Duodenal mucosa (tissue), 2 donors: ENCODE measurements around the gene TPPP3.
"Not testable (repeated sequence)": the region's sequence is repeated elsewhere in the genome, so short reads cannot be mapped to it uniquely, and the experiment has no call there.

ENCODE experiments used
- H3K27ac ChIP-seq: one replicate; pipeline ENCODE4 v1.7.0; 2013; ENCODE audit warnings: low read depth, low read length
- H3K27me3 ChIP-seq, 2 donors: one replicate each; pipeline ENCODE4 v1.7.0; 2013; ENCODE audit warnings: low read length in 2 of 2, control low read depth in 1 of 2; ENCODE audit not compliant: insufficient read depth in 2 of 2, control insufficient read depth in 1 of 2
- H3K36me3 ChIP-seq, 2 donors: one replicate each; pipeline ENCODE4 v1.7.0; 2013; ENCODE audit warnings: low read length in 2 of 2, control low read depth in 1 of 2; ENCODE audit not compliant: insufficient read depth in 2 of 2, control insufficient read depth in 1 of 2
- H3K4me1 ChIP-seq, 2 donors: one replicate each; pipeline ENCODE4 v1.7.0; 2013; ENCODE audit warnings: low read length in 2 of 2, control low read depth in 1 of 2; ENCODE audit not compliant: insufficient read depth in 2 of 2, control insufficient read depth in 1 of 2
- H3K4me3 ChIP-seq, 2 donors: one replicate each; pipeline ENCODE4 v1.7.0; 2013; ENCODE audit warnings: low read length in 2 of 2, low read depth in 1 of 2
- H3K9ac ChIP-seq, 2 donors: one replicate each; pipeline ENCODE4 v1.7.0; 2013; ENCODE audit warnings: low read length in 2 of 2, low read depth in 1 of 2
- H3K9me3 ChIP-seq, 2 donors: one replicate each; pipeline ENCODE4 v1.7.0; 2013; ENCODE audit warnings: low read length in 2 of 2, control low read depth in 1 of 2; ENCODE audit not compliant: control insufficient read depth in 1 of 2

The TPPP3 gene

DNA sequence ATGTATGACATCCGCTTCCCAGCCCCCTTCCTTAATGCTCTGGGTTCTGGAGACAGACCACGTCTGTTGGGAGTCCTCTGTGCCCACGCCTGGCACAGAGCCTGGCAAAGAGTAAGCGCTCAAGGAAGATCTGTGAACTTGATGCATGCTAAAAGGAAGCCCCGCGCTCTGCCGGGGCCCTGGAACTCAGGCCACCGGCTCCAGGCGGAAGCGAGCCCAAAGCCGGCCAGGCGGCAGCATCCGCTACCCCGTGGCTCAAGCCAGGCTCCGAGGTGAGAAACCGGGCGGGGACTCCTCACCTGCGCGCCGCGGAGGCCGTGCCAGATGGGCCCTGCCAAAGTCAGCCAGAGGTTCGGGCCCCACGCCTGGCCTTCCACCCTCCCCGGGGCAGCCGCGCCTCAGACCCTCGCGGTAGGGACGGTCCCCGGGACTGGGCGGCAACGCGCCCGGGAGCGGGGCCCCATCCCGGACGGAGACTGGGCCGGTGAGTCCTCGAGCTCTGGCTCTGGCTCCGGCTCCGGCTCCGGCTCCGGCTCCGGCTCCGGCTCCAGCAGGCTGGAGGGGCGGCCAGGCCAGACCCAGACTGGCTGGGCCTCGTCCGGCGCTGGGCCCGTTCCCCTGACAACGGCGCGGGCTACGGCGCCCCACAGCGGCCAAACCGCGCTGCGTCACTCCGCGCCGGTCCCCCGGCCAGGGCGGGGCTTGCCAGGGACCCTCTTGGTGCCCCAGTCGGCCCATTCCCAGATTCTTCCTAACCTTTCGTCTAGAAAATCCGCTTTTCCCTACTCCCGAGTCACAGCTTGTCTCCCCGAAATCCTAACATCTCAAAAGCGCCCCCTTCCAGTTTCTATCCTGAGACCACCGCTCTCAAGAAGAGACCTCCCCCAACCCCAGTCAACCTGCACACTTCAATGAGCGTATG, 22.8 kb upstream of the TPPP3 start, which contains the start of gene ZDHHC1:
ZDHHC1 (minus strand) TSS at position 606 of the 922 bp plus-strand sequence. CDS start 8,702 bp downstream, outside the sequence.
- Histone ChIP-seq H3K27ac (peak within 1 kb of the TSS; percentile 56), H3K9me3 (no peaks in the 10 kb centered on the region), H3K27me3 (no peaks in the 10 kb centered on the region), H3K4me1 (peaks cover 6 to 12% of the 10 kb centered on the region in 2 donors), H3K4me3 (peak within 1 kb of the TSS; percentile 73 to 76), H3K36me3 (no peaks in the 10 kb centered on the region), H3K9ac (peak within 1 kb of the TSS; percentile 64 to 66)

- H3K36me3 ChIP-seq, H3K9me3 ChIP-seq, H3K27ac ChIP-seq, H3K27me3 ChIP-seq: not testable (repeated sequence)
- Histone ChIP-seq H3K9ac (peak overlapping the region in 1 of 2 donors; percentile 66), H3K4me3 (peak overlapping the region; percentile 73 to 76), H3K4me1 (peaks cover 6 to 12% of the 10 kb centered on the region in 2 donors)
Observed at GRCh38 chr16:67415421-67415820, 22.1 kb upstream of the TPPP3 start.

DNA sequence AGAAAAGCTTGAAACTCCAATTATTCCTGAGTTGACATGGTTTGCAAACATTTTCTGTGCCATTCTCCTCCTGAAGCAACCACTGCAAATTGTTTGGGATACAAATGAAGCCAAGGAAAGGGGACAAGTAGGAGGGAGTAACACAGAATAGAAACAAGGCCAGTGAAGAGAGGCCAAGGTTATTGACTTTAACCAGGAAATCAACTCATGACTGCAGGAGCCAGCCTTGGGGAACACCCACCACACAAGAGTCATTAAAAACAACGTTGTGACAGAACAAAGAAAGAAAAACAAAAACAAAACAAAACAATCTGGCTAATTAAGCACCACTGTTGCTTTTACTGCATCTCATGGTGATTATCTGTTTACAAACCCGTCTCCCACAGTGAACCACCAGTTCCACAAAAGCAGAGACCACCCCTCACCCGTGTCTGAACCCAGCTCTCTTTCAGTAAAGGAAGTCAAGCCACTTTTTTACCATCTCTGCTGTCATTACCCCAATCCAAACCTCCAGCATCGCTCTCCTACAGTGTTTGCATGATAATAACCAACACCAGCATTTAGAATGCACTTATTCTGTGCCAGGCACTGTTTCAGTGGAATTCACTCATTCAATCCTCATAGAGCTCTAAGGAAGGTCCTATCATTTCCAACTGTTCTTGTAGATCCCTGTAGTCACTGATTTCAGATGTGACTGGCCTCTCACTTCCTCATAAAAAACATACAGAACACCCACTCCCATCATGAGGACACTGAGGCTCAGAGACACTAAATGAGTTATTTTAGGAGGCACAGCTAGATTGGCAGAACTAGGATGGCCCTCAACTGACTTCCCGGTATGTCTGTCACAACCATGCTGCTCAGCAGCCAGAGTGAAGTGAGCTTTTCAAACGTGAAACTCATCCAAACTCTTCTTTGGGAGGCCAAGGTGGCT, 20.9 kb upstream of the TPPP3 start:
- no peaks in the 10 kb centered on the region for H3K36me3 ChIP-seq
- H3K27ac ChIP-seq, result no peak overlapping the region
- no peak overlapping the region for H3K9ac ChIP-seq
- peaks cover 6 to 12% of the 10 kb centered on the region in 2 donors for H3K4me1 ChIP-seq
- no peak overlapping the region for H3K4me3 ChIP-seq
- H3K27me3 ChIP-seq, result no peaks in the 10 kb centered on the region
- H3K9me3 ChIP-seq, result no peaks in the 10 kb centered on the region

GRCh38 chr16:67412294-67412693, 19.0 kb upstream of the TPPP3 start:
- no peak overlapping the region for H3K4me3 ChIP-seq
- peaks cover 6 to 12% of the 10 kb centered on the region in 2 donors for H3K4me1 ChIP-seq
- no peaks in the 10 kb centered on the region for H3K27me3 ChIP-seq
- H3K9ac ChIP-seq, result no peak overlapping the region
- H3K36me3 ChIP-seq, result no peaks in the 10 kb centered on the region
- no peak overlapping the region for H3K27ac ChIP-seq
- H3K9me3 ChIP-seq, result no peaks in the 10 kb centered on the region

DNA sequence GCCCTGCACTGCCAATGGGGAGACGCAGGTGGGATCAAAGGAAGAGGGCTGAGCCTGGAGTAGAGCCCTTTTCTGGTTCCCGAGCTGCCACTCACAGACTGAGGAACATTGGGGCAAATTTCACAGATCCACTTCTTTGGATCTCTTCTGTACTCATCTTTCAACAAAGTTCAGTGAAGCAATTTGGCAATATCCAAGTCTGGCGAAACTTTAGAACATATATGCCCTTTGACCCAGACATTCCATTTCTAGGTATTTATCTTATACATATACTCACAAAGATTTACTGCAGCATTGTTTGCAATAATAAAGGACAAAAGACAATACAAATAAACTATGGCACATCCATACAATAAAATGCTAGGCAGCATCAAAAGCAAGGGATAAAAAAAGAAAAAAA, 18.0 kb upstream of the TPPP3 start:
- H3K9ac ChIP-seq, result no peak overlapping the region
- peaks cover 5 to 6% of the 10 kb centered on the region in 2 donors for H3K4me1 ChIP-seq
- H3K9me3 ChIP-seq, result no peaks in the 10 kb centered on the region
- no peak overlapping the region for H3K4me3 ChIP-seq
- no peaks in the 10 kb centered on the region for H3K36me3 ChIP-seq
- no peaks in the 10 kb centered on the region for H3K27me3 ChIP-seq
- H3K27ac ChIP-seq, result no peak overlapping the region

DNA sequence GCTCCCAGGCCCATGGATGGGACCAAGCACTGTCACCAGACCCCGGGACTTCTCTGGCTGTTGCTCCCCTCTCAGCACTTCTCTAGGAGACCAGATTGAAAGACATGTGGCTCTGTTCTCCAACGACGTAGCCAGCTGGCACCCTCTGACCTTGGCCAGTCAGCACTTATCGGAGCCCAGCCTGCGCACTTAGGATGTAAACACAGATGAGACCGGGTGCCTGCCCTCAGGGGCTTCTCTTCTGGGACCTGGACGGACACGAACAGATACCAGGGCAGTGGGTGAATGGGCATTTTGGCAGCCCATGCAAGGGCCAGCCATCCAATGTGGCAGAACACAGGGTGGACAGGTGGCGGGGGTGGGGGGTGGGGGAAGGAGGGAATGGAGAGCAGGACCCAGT, 16.3 kb upstream of the TPPP3 start:
- Histone ChIP-seq H3K9me3 (no peaks in the 10 kb centered on the region), H3K9ac (no peak overlapping the region), H3K4me3 (no peak overlapping the region), H3K27me3 (no peaks in the 10 kb centered on the region), H3K4me1 (peaks cover 6 to 12% of the 10 kb centered on the region in 2 donors), H3K36me3 (no peaks in the 10 kb centered on the region), H3K27ac (no peak overlapping the region)

DNA sequence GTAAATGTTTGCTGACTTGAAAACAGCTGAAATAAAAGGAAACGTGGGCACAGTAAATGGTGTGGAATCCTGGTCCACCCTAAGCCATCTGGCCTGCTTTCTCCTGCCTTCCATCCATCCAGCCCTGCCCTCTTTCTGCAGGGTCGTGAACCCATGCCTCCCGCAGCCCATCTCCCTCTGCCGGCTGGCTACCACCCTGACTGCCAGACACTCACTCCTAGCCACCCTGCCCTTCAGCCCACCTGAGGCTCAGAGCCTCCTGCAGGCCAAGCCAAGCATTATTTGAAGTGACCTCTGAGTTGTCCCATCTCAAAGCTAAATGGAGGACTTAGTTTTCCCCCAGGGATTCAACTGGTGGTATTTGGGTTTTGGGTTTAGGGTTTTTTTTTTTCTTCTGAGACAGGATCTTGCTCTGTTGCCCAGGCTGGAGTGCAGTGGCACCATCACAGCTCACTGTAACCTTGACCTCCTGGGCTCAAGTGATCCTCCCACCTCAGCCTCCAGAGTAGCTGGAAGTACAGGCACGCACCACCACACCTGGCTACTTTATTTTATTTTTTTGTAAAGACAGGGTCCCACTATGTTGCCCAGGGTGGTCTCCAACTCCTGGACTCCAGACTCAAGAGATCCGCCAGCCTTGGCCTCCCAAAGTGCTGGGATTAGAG, 14.6 kb upstream of the TPPP3 start:
- H3K9ac ChIP-seq, result no peak overlapping the region
- no peak overlapping the region for H3K4me3 ChIP-seq
- H3K9me3 ChIP-seq, result no peaks in the 10 kb centered on the region
- H3K36me3 ChIP-seq, result no peaks in the 10 kb centered on the region
- H3K27me3 ChIP-seq, result no peaks in the 10 kb centered on the region
- H3K27ac ChIP-seq, result no peak overlapping the region
- H3K4me1 ChIP-seq, result peaks cover 7 to 12% of the 10 kb centered on the region in 2 donors

DNA sequence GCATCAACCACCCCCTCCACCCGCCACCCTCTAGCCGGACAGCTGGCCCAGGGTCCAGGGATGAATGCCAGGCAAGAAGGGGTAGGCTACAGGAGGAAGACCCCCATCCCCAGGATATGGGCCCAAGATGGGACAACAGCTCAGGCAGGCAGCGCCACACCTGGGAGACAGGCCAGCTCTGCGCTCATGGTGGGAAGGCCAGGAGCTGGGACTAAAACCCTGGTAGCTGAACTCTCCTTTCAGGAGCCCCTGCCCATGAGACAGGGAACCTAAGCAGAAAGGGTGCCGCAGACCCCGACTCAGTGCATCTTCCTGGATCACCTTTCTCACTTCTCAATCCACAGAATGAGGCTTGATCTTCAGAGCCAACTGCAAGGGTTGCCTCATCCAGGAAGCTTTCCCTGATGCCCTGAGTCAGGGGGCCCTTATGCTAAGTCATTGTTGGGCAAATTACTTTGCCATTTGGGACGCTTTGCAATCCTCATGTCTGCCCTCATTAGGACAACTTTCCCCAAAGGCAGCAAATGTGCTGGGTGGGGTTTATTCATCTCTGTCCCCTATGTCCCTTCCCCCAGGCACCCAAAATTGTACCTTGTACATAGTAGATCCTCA, 14.0 kb upstream of the TPPP3 start:
- peak overlapping the region in 1 of 2 donors; percentile 11 for H3K9ac ChIP-seq
- no peak overlapping the region for H3K27ac ChIP-seq
- peaks cover 7 to 12% of the 10 kb centered on the region in 2 donors for H3K4me1 ChIP-seq
- no peaks in the 10 kb centered on the region for H3K9me3 ChIP-seq
- no peaks in the 10 kb centered on the region for H3K36me3 ChIP-seq
- no peaks in the 10 kb centered on the region for H3K27me3 ChIP-seq
- no peak overlapping the region for H3K4me3 ChIP-seq

DNA sequence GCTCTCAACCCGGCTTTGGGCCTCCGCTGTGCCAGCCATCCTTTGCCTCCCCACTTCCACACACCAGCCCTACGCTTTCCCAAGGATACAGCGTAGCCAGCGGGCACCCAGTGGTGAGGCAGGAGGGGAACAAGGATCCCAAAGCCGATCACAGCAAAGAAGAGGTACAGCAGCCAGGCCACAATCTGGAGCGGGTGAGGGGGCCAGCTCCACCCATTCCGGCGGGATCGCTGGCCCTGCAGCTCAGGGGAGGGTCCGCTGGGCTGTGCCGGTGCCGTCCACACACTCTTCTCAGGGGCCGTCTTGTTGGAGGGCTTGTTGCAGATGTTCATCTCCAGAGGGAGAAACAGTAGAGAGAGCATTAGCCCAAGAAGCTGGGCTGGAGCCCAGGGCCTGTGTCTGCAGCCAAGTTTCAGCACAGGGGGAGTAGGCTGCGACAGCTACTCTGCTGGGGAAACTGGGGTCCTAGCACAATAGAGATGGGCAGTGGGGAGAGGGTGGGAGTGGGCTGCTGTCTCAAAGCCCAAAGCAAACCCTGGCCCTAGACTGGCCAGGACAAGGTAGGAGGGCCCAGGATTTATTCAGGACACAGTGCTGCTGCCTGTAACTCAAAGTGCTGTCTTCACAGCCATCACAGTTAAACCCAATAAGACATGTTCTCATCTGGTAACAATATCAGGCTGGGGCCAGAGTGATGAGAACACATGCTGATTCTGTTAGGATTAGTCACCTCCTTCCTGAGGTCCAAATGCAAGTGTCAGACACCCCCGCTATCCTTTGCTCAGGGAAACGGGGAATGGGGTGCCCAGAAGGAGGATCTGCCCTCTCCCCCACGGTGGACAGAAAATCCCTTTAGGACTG, 13.0 kb upstream of the TPPP3 start:
- H3K4me1 ChIP-seq, result peaks cover 7 to 12% of the 10 kb centered on the region in 2 donors
- H3K9ac ChIP-seq, result peak overlapping the region in 1 of 2 donors; percentile 15

More for the DNA sequence above, 13.0 kb upstream of the TPPP3 start:
- H3K9me3 ChIP-seq, result no peaks in the 10 kb centered on the region
- H3K4me3 ChIP-seq, result no peak overlapping the region
- no peak overlapping the region for H3K27ac ChIP-seq
- H3K36me3 ChIP-seq, result no peaks in the 10 kb centered on the region
- no peaks in the 10 kb centered on the region for H3K27me3 ChIP-seq
